Heart right ventricle (tissue), 16 donors: ENCODE results near the gene PLB1. TPM values are rescaled to one million over a fixed set of nuclear protein-coding genes. Genes with fewer than 3 reads are reported as not detected.

Experiments used
- ATAC-seq, 8 donors: fragments of 200-7000 bp; cut with Tn5 transposase; one replicate each; pipeline ENCODE4 v1.9.1; 2020; ENCODE audit warnings: mild to moderate bottlenecking in 8 of 8, moderate library complexity in 8 of 8, moderate number of reproducible peaks in 1 of 8
- DNase-seq, 2 donors: peaks; one replicate each; pipeline ENCODE4 v3.0.0-alpha.2; 2020
- H3K27ac ChIP-seq, 10 donors: fragments of 200-600 bp; sonication (generic) in 2 of 10; one replicate each; pipeline versions ENCODE4 v1.5.0 to v1.8.0; 2020 to 2022; ENCODE audit warnings: mild to moderate bottlenecking in 3 of 10
- H3K27me3 ChIP-seq, 7 donors: fragments of 200-600 bp; one replicate each; pipeline ENCODE4 v1.8.0; 2021 to 2022; ENCODE audit warnings: mild to moderate bottlenecking in 2 of 7
- H3K36me3 ChIP-seq, 9 donors: fragments of 200-600 bp; sonication (generic) in 1 of 9; one replicate each; pipeline versions ENCODE4 v1.5.0 to v1.8.0; 2020 to 2022; ENCODE audit warnings: mild to moderate bottlenecking in 2 of 9
- H3K4me1 ChIP-seq, 9 donors: fragments of 200-600 bp; sonication (generic) in 1 of 9; one replicate each; pipeline versions ENCODE4 v1.5.0 to v1.8.0; 2020 to 2022; ENCODE audit warnings: mild to moderate bottlenecking in 4 of 9
- H3K4me3 ChIP-seq, 10 donors: fragments of 200-600 bp; sonication (generic) in 2 of 10; one replicate each; pipeline versions ENCODE4 v1.5.0 to v1.8.0; 2020 to 2022; ENCODE audit warnings: mild to moderate bottlenecking in 7 of 10, moderate library complexity in 2 of 10
- H3K9me3 ChIP-seq, 11 donors: fragments of 200-600 bp in 10 of 11; sonication (generic) in 2 of 11; one replicate each; pipeline versions ENCODE4 v1.5.0 to v1.8.0; 2013 to 2022; ENCODE audit warnings: mild to moderate bottlenecking in 2 of 11, control low read depth in 1 of 11, moderate library complexity in 1 of 11
- WGBS, 2 donors: extraction: QIAGEN DNeasy Blood & Tissue Kit; methylation state at CpG; one replicate each; pipeline ENCODE4 v1.1.7; 2013; ENCODE audit warnings: inconsistent platforms in 1 of 2; 5-methylcytosine and 5-hydroxymethylcytosine counted together
- intact Hi-C, 10 donors: fragments of 100-400 bp; cut with DNase I; formaldehyde crosslinking; loops; one replicate each; pipeline versions ENCODE4 v1.11.1 to v1.14.2; 2022
- polyA plus RNA-seq, 2 donors: library from polyadenylated mRNA; stranded (reverse); fragments of 200-250 nt; gene quantifications; one replicate each; pipeline ENCODE4 v1.2.3, GENCODE V29; 2013
- total RNA-seq, 10 donors: library from RNA; stranded (reverse); fragmentation: NEBNext Ultra II Directional in 3 of 10; extraction: Animal tissue kit (Norgen Biotek cat#: 25700) in 3 of 10; gene quantifications; one replicate each; pipeline versions ENCODE4 v1.2.1 to v1.2.4, GENCODE V29; 2021 to 2023
- TF ChIP-seq, protein P1 (sequence below), 9 donors: fragments of 200-600 bp; sonication (generic) in 2 of 9; IDR thresholded peaks; one replicate each; pipeline versions ENCODE4 v1.5.0 to v1.8.0; 2021 to 2022; ENCODE audit warnings: antibody characterized with exemption in 9 of 9, mild to moderate bottlenecking in 5 of 9, moderate library complexity in 1 of 9
- donor health status: Arrhythmogenic right ventricular cardiomyopathy.
- donor health status: ischemic (EF 13 %, LVEDD 7.1; RV severe dilation, severe dysfunction).
- donor health status: healthy with polysubstance abuse.
- donor health status: DM: no; HTN: yes; CAD: no.
- donor health status: DM: no; HTN: no; CAD: no.
- donor health status: ischemic (EF 25% LVEDD 6.9; RV normal size, moderate dysfunction).
- donor health status: ischemic (EF 25% LVEDD 5.7; RV mildly dilated, moderate dysfunction).
- donor health status: healthy.
- donor health status: DM: yes; HTN: yes; CAD: no.
- donor health status: Ischemic cardiomyopathy.
- donor health status: ischemic (EF 35%, LVEDD 5.7; RV mildly dilated, moderate dysfunction).
- donor health status: nonischemic (EF 11% LVEDD 7.7; RV severe dilation, severe dysfunction).
- donor health status: DM: yes; HTN: yes; CAD: no.
- donor health status: PGD.
- donor health status: ischemic (EF 29% LVEDD 5.4; RV normal size, mild dysfunction).
- donor health status: nonischemic (EF 23%, LVEDD 6.1; RV moderate dilation, normal function).

Gene PLB1
- total and polyA plus RNA-seq, 12 donors: 0.34 to 6.1 (median 1.4) TPM

DNA sequence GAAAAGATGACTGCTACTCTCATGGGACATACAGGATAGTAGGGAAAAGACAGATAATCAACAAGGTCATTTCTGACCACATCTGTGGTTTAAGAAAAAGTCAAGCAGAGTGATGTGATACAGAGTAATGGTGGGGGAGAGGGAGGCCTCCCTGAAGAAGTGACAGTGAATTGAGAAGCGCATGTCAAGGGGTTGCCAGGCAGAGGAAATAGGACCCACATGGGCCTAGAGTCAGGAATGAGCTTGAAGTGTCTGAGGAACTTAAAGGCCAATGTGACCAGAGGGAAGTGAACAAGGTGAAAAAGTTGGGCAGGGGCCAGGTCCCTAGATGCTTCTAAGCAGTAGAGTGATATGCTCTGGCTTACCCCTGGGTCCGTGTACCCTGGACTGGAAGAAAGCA lies 142.2 kb downstream of the PLB1 start:
- no peaks in the 10 kb centered on the region for H3K27me3 ChIP-seq
- intact Hi-C loops: no loop called here
- H3K4me1 ChIP-seq: peaks cover 3 to 42% (median 33%) of the 10 kb centered on the region in 9 donors
- DNase-seq (no peak), ATAC-seq (no peak)
- H3K27ac ChIP-seq: peak overlapping the region in 1 of 10 donors; percentile 89
- no peaks in the 10 kb centered on the region for H3K36me3 ChIP-seq
- H3K9me3 ChIP-seq: no peaks in the 10 kb centered on the region
- 83 to 89% methylated on average over 2 of the region's 2 CpGs for WGBS, 2 donors
- TF ChIP-seq, protein P1, sequence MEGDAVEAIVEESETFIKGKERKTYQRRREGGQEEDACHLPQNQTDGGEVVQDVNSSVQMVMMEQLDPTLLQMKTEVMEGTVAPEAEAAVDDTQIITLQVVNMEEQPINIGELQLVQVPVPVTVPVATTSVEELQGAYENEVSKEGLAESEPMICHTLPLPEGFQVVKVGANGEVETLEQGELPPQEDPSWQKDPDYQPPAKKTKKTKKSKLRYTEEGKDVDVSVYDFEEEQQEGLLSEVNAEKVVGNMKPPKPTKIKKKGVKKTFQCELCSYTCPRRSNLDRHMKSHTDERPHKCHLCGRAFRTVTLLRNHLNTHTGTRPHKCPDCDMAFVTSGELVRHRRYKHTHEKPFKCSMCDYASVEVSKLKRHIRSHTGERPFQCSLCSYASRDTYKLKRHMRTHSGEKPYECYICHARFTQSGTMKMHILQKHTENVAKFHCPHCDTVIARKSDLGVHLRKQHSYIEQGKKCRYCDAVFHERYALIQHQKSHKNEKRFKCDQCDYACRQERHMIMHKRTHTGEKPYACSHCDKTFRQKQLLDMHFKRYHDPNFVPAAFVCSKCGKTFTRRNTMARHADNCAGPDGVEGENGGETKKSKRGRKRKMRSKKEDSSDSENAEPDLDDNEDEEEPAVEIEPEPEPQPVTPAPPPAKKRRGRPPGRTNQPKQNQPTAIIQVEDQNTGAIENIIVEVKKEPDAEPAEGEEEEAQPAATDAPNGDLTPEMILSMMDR (IDR thresholded peaks at IDR 0.05): no peak
- H3K4me3 ChIP-seq: no peak overlapping the region

DNA sequence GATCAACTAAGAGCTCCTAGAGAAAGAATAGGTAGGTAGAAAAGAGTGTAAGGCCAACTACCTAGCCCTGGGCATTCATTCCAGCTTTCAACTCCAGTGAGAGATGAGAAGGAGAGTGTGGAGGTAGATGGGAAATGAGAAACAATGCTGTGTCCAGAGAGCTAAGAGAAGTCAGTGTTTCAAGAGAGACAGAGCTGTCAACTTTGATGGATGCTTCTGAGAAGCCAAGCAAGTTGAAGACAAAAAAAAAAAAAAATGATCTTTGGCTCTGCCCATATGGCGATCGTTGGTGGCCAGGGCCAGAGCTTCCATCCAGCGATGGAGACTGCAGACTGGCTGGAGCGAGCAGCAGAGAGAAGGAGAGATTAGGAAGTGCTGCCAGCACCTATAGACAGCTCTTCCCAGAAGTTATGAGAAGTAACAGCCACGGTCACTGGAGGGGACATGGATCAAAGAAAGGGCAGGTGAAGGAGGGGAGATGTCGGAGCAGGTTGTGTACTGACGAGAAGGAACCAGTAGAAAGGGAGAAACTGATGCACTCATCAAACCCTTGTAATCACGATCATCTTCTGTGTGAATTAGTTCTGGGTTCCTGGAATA lies 143.3 kb downstream of the PLB1 start:
- no peak overlapping the region for H3K27ac ChIP-seq
- H3K9me3 ChIP-seq: no peaks in the 10 kb centered on the region
- DNase-seq (no peak), ATAC-seq (no peak)
- intact Hi-C loops: no loop called here
- H3K36me3 ChIP-seq: no peaks in the 10 kb centered on the region
- WGBS, 2 donors: 82 to 96% methylated on average over 8 of the region's 8 CpGs
- peaks cover 3 to 48% (median 30%) of the 10 kb centered on the region in 9 donors for H3K4me1 ChIP-seq
- no peaks in the 10 kb centered on the region for H3K27me3 ChIP-seq
- H3K4me3 ChIP-seq: no peak overlapping the region
- TF ChIP-seq, protein P1 (IDR thresholded peaks at IDR 0.05): no peak

DNA sequence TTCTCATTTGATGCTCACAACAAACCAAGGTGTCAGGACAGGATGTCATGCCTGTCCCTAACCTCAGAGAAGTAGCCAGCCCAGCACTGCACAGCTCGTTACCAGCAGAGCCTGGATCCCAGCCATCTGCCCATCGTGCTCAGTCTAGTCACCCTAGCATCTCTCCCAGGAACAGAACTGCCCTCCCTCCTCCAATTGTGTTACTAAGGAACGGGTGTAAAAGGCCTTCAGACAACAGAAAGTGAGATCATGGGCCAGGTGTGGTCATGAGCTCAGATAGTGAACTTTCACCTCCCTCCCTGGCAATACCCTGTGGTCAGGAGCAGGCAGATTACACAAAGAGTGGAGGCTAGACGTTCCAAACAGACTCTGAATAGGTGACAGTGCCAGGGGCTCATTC lies 144.0 kb downstream of the PLB1 start:
- Histone ChIP-seq H3K27ac (no peak overlapping the region), H3K27me3 (no peaks in the 10 kb centered on the region), H3K36me3 (no peaks in the 10 kb centered on the region), H3K4me3 (no peak overlapping the region), H3K9me3 (no peaks in the 10 kb centered on the region), H3K4me1 (peaks cover 0 to 45% (median 24%) of the 10 kb centered on the region in 9 donors)
- no peak for ATAC-seq
- intact Hi-C loops: no loop called here
- 39 to 46% methylated on average over 4 of the region's 4 CpGs for WGBS, 2 donors
- no peak for DNase-seq
- TF ChIP-seq, protein P1 (IDR thresholded peaks at IDR 0.05): no peak

DNA sequence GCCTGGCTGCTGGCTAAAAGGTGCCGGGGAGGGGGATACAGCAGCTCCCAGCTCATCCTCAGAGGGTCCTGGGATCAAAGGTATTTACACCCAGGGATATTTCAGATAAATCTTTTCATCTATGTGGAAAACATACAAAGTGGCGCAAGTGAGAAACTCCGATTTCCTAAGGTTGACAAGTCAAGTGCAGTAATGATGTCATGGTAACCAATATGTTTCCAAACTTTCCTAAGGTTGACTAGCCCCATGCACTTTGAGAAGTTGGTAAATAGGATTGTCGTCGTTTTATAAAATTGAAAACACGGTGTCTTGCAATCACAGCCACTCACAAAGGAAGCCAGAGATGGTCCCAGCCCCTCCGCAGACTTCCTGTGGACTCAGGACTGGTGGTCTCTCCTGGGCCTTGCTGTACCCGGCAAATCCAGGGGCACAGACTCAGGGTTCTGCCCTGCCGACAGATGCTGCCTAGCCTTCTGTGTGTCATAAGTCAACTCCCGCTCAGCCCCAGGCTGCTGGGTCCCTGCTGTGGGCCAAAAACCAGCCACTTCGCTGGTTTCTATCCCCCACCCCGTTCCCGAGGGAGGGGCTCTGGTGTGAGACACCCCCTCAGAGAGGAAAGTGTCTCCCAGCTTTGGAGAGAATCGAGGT lies 144.5 kb downstream of the PLB1 start:
- TF ChIP-seq, protein P1 (IDR thresholded peaks at IDR 0.05): no peak
- WGBS, 2 donors: 86 to 91% methylated on average over 14 of the region's 14 CpGs
- Histone ChIP-seq H3K36me3 (no peaks in the 10 kb centered on the region), H3K27me3 (no peaks in the 10 kb centered on the region), H3K4me1 (peaks cover 0 to 39% (median 18%) of the 10 kb centered on the region in 9 donors), H3K9me3 (no peaks in the 10 kb centered on the region), H3K4me3 (no peak overlapping the region), H3K27ac (no peak overlapping the region)
- ATAC-seq (no peak), DNase-seq (no peak)
- intact Hi-C loops: no loop called here
